Measurements from ENCODE around the gene ABCF2.

ABCF2 gene

GRCh38 chr7:151251689-151252560 lies 24.9 kb upstream of the ABCF2 start:
- no peak for DNase-seq

GRCh38 chr7:151251328-151251688 lies 24.3 kb upstream of the ABCF2 start:
- no peak for DNase-seq

GRCh38 chr7:151250181-151251132 lies 23.5 kb upstream of the ABCF2 start:
- no peak for DNase-seq

- DNase-seq, result no peak
These were observed 22.7 kb upstream of the ABCF2 start for GRCh38 chr7:151249732-151250072.

GRCh38 chr7:151249034-151249731 lies 22.2 kb upstream of the ABCF2 start:
- DNase-seq, result no peak

GRCh38 chr7:151248346-151249033 lies 21.5 kb upstream of the ABCF2 start, which contains the start of gene SMARCD3:
Gene SMARCD3 (minus strand): TSS chr7:151248694. CDS start chr7:151248562, 132 bp downstream.
- DNase-seq, result no peak

- DNase-seq, result no peak
These were observed 20.8 kb upstream of the ABCF2 start for GRCh38 chr7:151247611-151248345.

- no peak for DNase-seq
These were observed 20.0 kb upstream of the ABCF2 start for GRCh38 chr7:151246851-151247580.

- no peak for DNase-seq
These were observed 19.3 kb upstream of the ABCF2 start for GRCh38 chr7:151246102-151246850.

- peak; percentile 77 for DNase-seq
These were observed 18.5 kb upstream of the ABCF2 start for GRCh38 chr7:151245360-151246101.

GRCh38 chr7:151244841-151245346 lies 17.9 kb upstream of the ABCF2 start:
- no peak for DNase-seq

- peak; percentile 81 for DNase-seq
These were observed 17.3 kb upstream of the ABCF2 start for GRCh38 chr7:151244196-151244840.

- DNase-seq, result no peak
These were observed 16.6 kb upstream of the ABCF2 start for GRCh38 chr7:151243408-151244195.

GRCh38 chr7:151243045-151243349 lies 16.0 kb upstream of the ABCF2 start:
- no peak for DNase-seq

- no peak for DNase-seq
These were observed 15.4 kb upstream of the ABCF2 start for GRCh38 chr7:151242159-151243044.

- no peak for DNase-seq
These were observed 14.7 kb upstream of the ABCF2 start for GRCh38 chr7:151241755-151242096.
